HG03039 (cell line): ENCODE results near the gene UCP3.

ENCODE experiments used
- ATAC-seq: cut with Tn5 transposase; IDR thresholded peaks from one replicate; pipeline ENCODE4 v1.9.1; 2021; ENCODE audit warnings: mild to moderate bottlenecking, moderate library complexity; ENCODE audit not compliant: unreplicated experiment

UCP3 gene

GRCh38 chr11:74018331-74019005, 9.6 kb upstream of the UCP3 start:
- ATAC-seq, result no peak

- no peak for ATAC-seq
These were observed 8.7 kb upstream of the UCP3 start for GRCh38 chr11:74017631-74018030.

- ATAC-seq, result no peak
These were observed 7.2 kb upstream of the UCP3 start for GRCh38 chr11:74015919-74016684.

GRCh38 chr11:74014880-74015279, 6.0 kb upstream of the UCP3 start:
- ATAC-seq, result no peak

GRCh38 chr11:74013141-74013540, 4.3 kb upstream of the UCP3 start:
- ATAC-seq, result no peak

GRCh38 chr11:74012074-74012809, 3.4 kb upstream of the UCP3 start:
- no peak for ATAC-seq

GRCh38 chr11:74011360-74012073, 2.6 kb upstream of the UCP3 start:
- ATAC-seq, result peak; percentile 46

- ATAC-seq, result no peak
These were observed 1.7 kb upstream of the UCP3 start for GRCh38 chr11:74010306-74011300.

GRCh38 chr11:74009675-74010305, 905 bp upstream of the UCP3 start:
- no peak for ATAC-seq

- no peak for ATAC-seq
These were observed 304 bp upstream of the UCP3 start for GRCh38 chr11:74009230-74009547.

- ATAC-seq, result no peak
These were observed 1.1 kb downstream of the UCP3 start for GRCh38 chr11:74007691-74008372.

GRCh38 chr11:74006743-74007304, 2.1 kb downstream of the UCP3 start:
- ATAC-seq, result no peak

- no peak for ATAC-seq
These were observed 3.0 kb downstream of the UCP3 start for GRCh38 chr11:74005721-74006517.

GRCh38 chr11:74004759-74005615, 3.9 kb downstream of the UCP3 start:
- no peak for ATAC-seq

- ATAC-seq, result no peak
These were observed 4.7 kb downstream of the UCP3 start for GRCh38 chr11:74004046-74004695.

GRCh38 chr11:74002832-74003231, 6.1 kb downstream of the UCP3 start:
- ATAC-seq, result no peak
